ENCODE measurements around the gene RDH5.

- TF ChIP-seq CTCF (IDR thresholded peaks at IDR 0.05 in 2 of 3, conservative IDR thresholded peaks at IDR 0.05 in 1 of 3; ENCODE audit: borderline replicate concordance in 1 of 3, insufficient read depth in 1 of 3, low read depth in 2 of 3, low read length in 2 of 3), result no peak
- no peak for TF ChIP-seq EZH2 (IDR thresholded peaks at IDR 0.05)
- TF ChIP-seq EZH2phosphoT487 (IDR thresholded peaks at IDR 0.05; ENCODE audit: borderline replicate concordance), result no peak
- TF ChIP-seq, protein P1, sequence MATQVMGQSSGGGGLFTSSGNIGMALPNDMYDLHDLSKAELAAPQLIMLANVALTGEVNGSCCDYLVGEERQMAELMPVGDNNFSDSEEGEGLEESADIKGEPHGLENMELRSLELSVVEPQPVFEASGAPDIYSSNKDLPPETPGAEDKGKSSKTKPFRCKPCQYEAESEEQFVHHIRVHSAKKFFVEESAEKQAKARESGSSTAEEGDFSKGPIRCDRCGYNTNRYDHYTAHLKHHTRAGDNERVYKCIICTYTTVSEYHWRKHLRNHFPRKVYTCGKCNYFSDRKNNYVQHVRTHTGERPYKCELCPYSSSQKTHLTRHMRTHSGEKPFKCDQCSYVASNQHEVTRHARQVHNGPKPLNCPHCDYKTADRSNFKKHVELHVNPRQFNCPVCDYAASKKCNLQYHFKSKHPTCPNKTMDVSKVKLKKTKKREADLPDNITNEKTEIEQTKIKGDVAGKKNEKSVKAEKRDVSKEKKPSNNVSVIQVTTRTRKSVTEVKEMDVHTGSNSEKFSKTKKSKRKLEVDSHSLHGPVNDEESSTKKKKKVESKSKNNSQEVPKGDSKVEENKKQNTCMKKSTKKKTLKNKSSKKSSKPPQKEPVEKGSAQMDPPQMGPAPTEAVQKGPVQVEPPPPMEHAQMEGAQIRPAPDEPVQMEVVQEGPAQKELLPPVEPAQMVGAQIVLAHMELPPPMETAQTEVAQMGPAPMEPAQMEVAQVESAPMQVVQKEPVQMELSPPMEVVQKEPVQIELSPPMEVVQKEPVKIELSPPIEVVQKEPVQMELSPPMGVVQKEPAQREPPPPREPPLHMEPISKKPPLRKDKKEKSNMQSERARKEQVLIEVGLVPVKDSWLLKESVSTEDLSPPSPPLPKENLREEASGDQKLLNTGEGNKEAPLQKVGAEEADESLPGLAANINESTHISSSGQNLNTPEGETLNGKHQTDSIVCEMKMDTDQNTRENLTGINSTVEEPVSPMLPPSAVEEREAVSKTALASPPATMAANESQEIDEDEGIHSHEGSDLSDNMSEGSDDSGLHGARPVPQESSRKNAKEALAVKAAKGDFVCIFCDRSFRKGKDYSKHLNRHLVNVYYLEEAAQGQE (IDR thresholded peaks at IDR 0.05; ENCODE audit: low read depth), result no peak
These were observed 1.4 kb upstream of the RDH5 start for GRCh38 chr12:55718624-55719275.
